H9 (cell line): ENCODE results near the gene PFN3. TPM values are rescaled to one million over a fixed set of nuclear protein-coding genes. Genes with fewer than 3 reads are reported as not detected.

Source experiments
- DNase-seq: peaks from one replicate; pipeline ENCODE4 v3.0.0-alpha.2; 2017
- H2AFZ ChIP-seq: one replicate; pipeline ENCODE4 v1.6.1; 2013; ENCODE audit warnings: mild to moderate bottlenecking, low read length, control low read depth, moderate library complexity
- H2AK5ac ChIP-seq: 2 replicates; pipeline ENCODE4 v1.6.1; 2013; ENCODE audit warnings: low read length, control low read depth, mixed read lengths; ENCODE audit not compliant: insufficient read length
- H2BK120ac ChIP-seq: one replicate; pipeline ENCODE4 v1.6.1; 2013; ENCODE audit warnings: low read depth, mild to moderate bottlenecking, low read length, control low read depth, inconsistent platforms; ENCODE audit not compliant: poor library complexity, severe bottlenecking
- H2BK12ac ChIP-seq: 2 replicates; pipeline ENCODE4 v1.6.1; 2013; ENCODE audit warnings: low read length, control low read depth, mixed read lengths, low read depth; ENCODE audit not compliant: insufficient read length
- H2BK15ac ChIP-seq: 2 replicates; pipeline ENCODE4 v1.6.1; 2013; ENCODE audit warnings: low read depth, low read length, control low read depth
- H2BK20ac ChIP-seq: one replicate; pipeline ENCODE4 v1.6.1; 2013; ENCODE audit warnings: low read depth, mild to moderate bottlenecking, low read length, control low read depth, inconsistent platforms; ENCODE audit not compliant: poor library complexity, severe bottlenecking
- H2BK5ac ChIP-seq: 2 replicates; pipeline ENCODE4 v1.6.1; 2013; ENCODE audit warnings: low read length, control low read depth, mixed read lengths; ENCODE audit not compliant: insufficient read length
- H3K14ac ChIP-seq: 2 replicates; pipeline ENCODE4 v1.6.1; 2013; ENCODE audit warnings: low read length, control low read depth; ENCODE audit not compliant: insufficient read depth
- H3K18ac ChIP-seq: 2 replicates; pipeline ENCODE4 v1.6.1; 2013; ENCODE audit warnings: low read depth, mild to moderate bottlenecking, mixed read lengths, low read length, control low read depth; ENCODE audit not compliant: insufficient read length
- H3K23ac ChIP-seq: 2 replicates; pipeline ENCODE4 v1.6.1; 2013; ENCODE audit warnings: low read length, control low read depth, mixed read lengths, low read depth; ENCODE audit not compliant: insufficient read length
- H3K23me2 ChIP-seq: 2 replicates; pipeline ENCODE4 v1.6.1; 2013; ENCODE audit warnings: low read depth, mild to moderate bottlenecking, mixed read lengths, low read length, control low read depth; ENCODE audit not compliant: insufficient read length, poor library complexity, severe bottlenecking
- H3K27ac ChIP-seq: 2 replicates; pipeline ENCODE4 v1.5.1; 2013; ENCODE audit warnings: low read length, control low read depth, mixed read lengths, low read depth; ENCODE audit not compliant: insufficient read length
- H3K27me3 ChIP-seq: 2 replicates; pipeline ENCODE4 v1.6.1; 2013; ENCODE audit warnings: low read length, control low read depth, inconsistent platforms; ENCODE audit not compliant: insufficient read depth
- H3K4ac ChIP-seq: 2 replicates; pipeline ENCODE4 v1.6.1; 2013; ENCODE audit warnings: low read depth, mild to moderate bottlenecking, control low read depth, inconsistent platforms, low read length, moderate library complexity
- H3K4me1 ChIP-seq: 2 replicates; pipeline ENCODE4 v1.6.1; 2013; ENCODE audit warnings: low read length, control low read depth, inconsistent platforms; ENCODE audit not compliant: insufficient read depth
- H3K4me2 ChIP-seq: 2 replicates; pipeline ENCODE4 v1.6.1; 2013; ENCODE audit warnings: low read length, control low read depth, mixed read lengths; ENCODE audit not compliant: insufficient read length, insufficient read depth
- H3K56ac ChIP-seq: 2 replicates; pipeline ENCODE4 v1.6.1; 2013; ENCODE audit warnings: low read depth, mild to moderate bottlenecking, mixed read lengths, low read length, control low read depth; ENCODE audit not compliant: insufficient read length
- H3K79me1 ChIP-seq: 2 replicates; pipeline ENCODE4 v1.6.1; 2013; ENCODE audit warnings: low read depth, mild to moderate bottlenecking, moderate library complexity, low read length, control low read depth, inconsistent platforms; ENCODE audit not compliant: insufficient read depth, poor library complexity, severe bottlenecking
- H3K79me2 ChIP-seq: 2 replicates; pipeline ENCODE4 v1.6.1; 2013; ENCODE audit warnings: low read length, control low read depth, inconsistent platforms; ENCODE audit not compliant: insufficient read depth
- H3K9ac ChIP-seq: 2 replicates; pipeline ENCODE4 v1.6.1; 2013; ENCODE audit warnings: low read length, control low read depth, mixed read lengths; ENCODE audit not compliant: insufficient read length; ENCODE audit errors: extremely low read depth
- H3K9me3 ChIP-seq: one replicate; pipeline ENCODE4 v1.6.1; 2013; ENCODE audit warnings: low read depth, low read length, inconsistent platforms; ENCODE audit not compliant: control insufficient read depth
- H3T11ph ChIP-seq: one replicate; pipeline ENCODE4 v1.6.1; 2013; ENCODE audit warnings: mild to moderate bottlenecking, low read length, control low read depth, inconsistent platforms
- H4K20me1 ChIP-seq: one replicate; pipeline ENCODE4 v1.6.1; 2013; ENCODE audit not compliant: control insufficient read depth, insufficient read length, insufficient read depth
- H4K5ac ChIP-seq: 2 replicates; pipeline ENCODE4 v1.6.1; 2013; ENCODE audit warnings: low read depth, mild to moderate bottlenecking, mixed read lengths, low read length, control low read depth; ENCODE audit not compliant: insufficient read length
- H4K8ac ChIP-seq: replicated peaks from 2 replicates; pipeline ENCODE4 v1.6.1; 2013; ENCODE audit warnings: low read length, control low read depth, mixed read lengths, low read depth; ENCODE audit not compliant: insufficient read length
- H4K91ac ChIP-seq: 2 replicates; pipeline ENCODE4 v1.6.1; 2013; ENCODE audit warnings: low read depth, mild to moderate bottlenecking, moderate library complexity, mixed read lengths, low read length, control low read depth; ENCODE audit not compliant: insufficient read length
- H3K27ac Mint-ChIP-seq, 3 experiments: 2 replicates in 2 of 3; 3 replicates in 1 of 3; pipeline ENCODE4 v1.8.0; 2020 to 2021; ENCODE audit warnings: mixed read lengths in 3 of 3, mild to moderate bottlenecking in 1 of 3, moderate library complexity in 1 of 3
- H3K27me3 Mint-ChIP-seq: 2 replicates; pipeline ENCODE4 v1.8.0; 2021; ENCODE audit warnings: low read depth, mild to moderate bottlenecking, moderate library complexity, mixed read lengths
- H3K36me3 Mint-ChIP-seq, 3 experiments: 2 replicates in 2 of 3; 3 replicates in 1 of 3; pipeline ENCODE4 v1.8.0; 2020 to 2021; ENCODE audit warnings: low read depth in 3 of 3, mixed read lengths in 3 of 3; ENCODE audit not compliant: insufficient read depth in 1 of 3
- H3K4me1 Mint-ChIP-seq, 2 experiments: 2 replicates each; pipeline ENCODE4 v1.8.0; 2020; ENCODE audit warnings: mixed read lengths in 2 of 2
- H3K4me3 Mint-ChIP-seq, 2 experiments: 2 replicates in 1 of 2; 3 replicates in 1 of 2; pipeline ENCODE4 v1.8.0; 2020 to 2021; ENCODE audit warnings: mild to moderate bottlenecking in 2 of 2, mixed read lengths in 2 of 2, moderate library complexity in 1 of 2
- H3K9me3 Mint-ChIP-seq, 2 experiments: 2 replicates in 1 of 2; 3 replicates in 1 of 2; pipeline ENCODE4 v1.8.0; 2020; ENCODE audit warnings: mild to moderate bottlenecking in 2 of 2, mixed read lengths in 2 of 2, moderate library complexity in 1 of 2
- CTCF ChIP-seq: fragments of 200-600 bp; sonication (generic); conservative IDR thresholded peaks from 3 replicates; pipeline ENCODE4 v1.8.0; 2021; ENCODE audit warnings: antibody characterized with exemption, mild to moderate bottlenecking
- WGBS: extraction: QIAGEN DNeasy Blood & Tissue Kit; methylation state at CpG from one replicate; pipeline ENCODE4 v1.1.7; 2013; ENCODE audit warnings: missing lambda C conversion rate, low lambda C conversion rate, mixed read lengths; ENCODE audit not compliant: insufficient read length; ENCODE audit errors: extremely low coverage; 5-methylcytosine and 5-hydroxymethylcytosine counted together
- total RNA-seq: library from RNA; stranded (reverse); gene quantifications from 2 replicates; pipeline ENCODE4 v1.2.1, GENCODE V29; 2021

Gene PFN3
- total RNA-seq, 1 experiment from 2014 or later = not detected

DNA sequence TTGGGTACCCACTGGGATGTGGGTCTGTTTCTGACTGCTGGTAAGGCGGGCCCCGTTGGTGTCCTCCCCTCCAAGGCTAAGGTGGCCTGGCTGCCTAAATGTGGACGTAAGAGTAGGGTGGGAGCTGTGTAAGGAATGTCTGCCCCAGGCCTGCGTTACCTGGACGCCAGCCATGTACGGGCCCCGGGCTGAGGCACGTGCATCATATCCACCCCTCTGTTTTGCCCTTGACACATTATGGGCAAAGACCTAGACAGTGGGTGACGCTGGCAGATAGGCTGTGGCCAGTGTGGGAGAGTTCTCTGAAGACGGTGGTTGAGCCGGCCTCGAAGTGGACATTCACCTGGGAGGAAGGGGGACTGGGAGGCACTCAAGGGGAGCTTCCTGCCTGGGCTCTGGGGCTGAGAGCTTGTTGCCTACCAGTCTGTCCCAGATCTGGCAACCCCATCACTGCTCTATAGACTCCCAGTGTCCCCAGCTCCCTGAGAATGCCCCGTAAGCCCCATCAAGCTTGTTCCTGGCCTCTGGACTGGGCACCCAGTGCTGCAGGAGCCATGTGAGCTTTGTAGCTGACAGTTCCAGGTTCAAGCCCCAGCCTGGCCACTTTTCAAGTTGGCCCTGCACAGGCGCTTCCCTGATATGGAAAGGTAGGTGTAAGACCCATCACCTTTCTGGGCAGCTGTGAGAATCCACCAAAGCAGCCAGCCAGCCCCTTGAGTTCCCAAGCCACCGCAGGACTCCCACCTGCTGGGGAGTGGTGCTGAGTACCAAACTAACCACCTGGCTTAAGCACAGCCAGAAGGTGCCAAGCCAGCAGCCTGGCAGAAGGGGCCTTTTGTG, 42.9 kb upstream of the PFN3 start:
- no peak overlapping the region for H3K18ac ChIP-seq
- no peak overlapping the region for H3T11ph ChIP-seq
- H3K9me3 ChIP-seq = no peaks in the 10 kb centered on the region
- no peak overlapping the region for H2BK120ac ChIP-seq
- no peak overlapping the region for H3K4me2 ChIP-seq
- H2BK15ac ChIP-seq = no peak overlapping the region
- H3K23ac ChIP-seq = no peak overlapping the region
- H4K91ac ChIP-seq = no peak overlapping the region
- Mint-ChIP-seq H3K27ac (0 out of 7 replicates have a peak overlapping the region, but pooled peaks of 1 of the 3 experiments have one; percentile 44), H3K36me3 (peaks cover 13 to 30% (median 22%) of the 10 kb centered on the region in 3 experiments), H3K4me3 (no peak overlapping the region), H3K27me3 (peaks cover 20% of the 10 kb centered on the region), H3K4me1 (peaks cover 43 to 44% of the 10 kb centered on the region in 2 experiments), H3K9me3 (peaks cover 0 to 3% of the 10 kb centered on the region in 2 experiments; a peak in 1 of 5 replicates)
- H2AK5ac ChIP-seq = no peak overlapping the region
- H4K8ac ChIP-seq = no peak overlapping the region
- H2BK20ac ChIP-seq = no peak overlapping the region
- H3K27me3 ChIP-seq = no peaks in the 10 kb centered on the region; the same call in 1 of the 2 replicates
- no peak overlapping the region for H2BK5ac ChIP-seq
- H3K14ac ChIP-seq = no peak overlapping the region; the same call in 1 of the 2 replicates
- TF ChIP-seq CTCF = no peak
- no peak overlapping the region for H4K5ac ChIP-seq
- H3K56ac ChIP-seq = no peak overlapping the region
- H3K23me2 ChIP-seq = peaks cover 7% of the 10 kb centered on the region
- no peaks in the 10 kb centered on the region for H4K20me1 ChIP-seq
- H3K27ac ChIP-seq = no peak overlapping the region
- no peak overlapping the region for H2BK12ac ChIP-seq
- no peak overlapping the region for H3K9ac ChIP-seq
- no peak for DNase-seq
- WGBS = no CpG with 5 or more reads among the region's 15 CpGs
- no peak overlapping the region for H2AFZ ChIP-seq
- no peak overlapping the region for H3K4ac ChIP-seq
- no peaks in the 10 kb centered on the region for H3K79me1 ChIP-seq
- H3K79me2 ChIP-seq = no peaks in the 10 kb centered on the region
- no peaks in the 10 kb centered on the region; the same call in 1 of the 2 replicates for H3K4me1 ChIP-seq
